Activated gamma-delta T cell treated with Interleukin-2 at 50 U/mL for 16 hours (primary cell): ENCODE measurements around the gene AS3MT.
"Not testable (repeated sequence)": the region's sequence is repeated elsewhere in the genome, so short reads cannot be mapped to it uniquely, and the experiment has no call there.

Source experiments
- DNase-seq: peaks from one replicate; pipeline ENCODE4 v3.0.0-alpha.2; 2020

AS3MT gene

GRCh38 chr10:102923601-102924000, 54.3 kb downstream of the AS3MT start:
- DNase-seq: no peak

- DNase-seq: no peak
Observed at GRCh38 chr10:102926842-102927241, 57.6 kb downstream of the AS3MT start.

- DNase-seq: no peak
Observed at GRCh38 chr10:102927311-102928010, 58.2 kb downstream of the AS3MT start.

GRCh38 chr10:102928442-102928841, 59.2 kb downstream of the AS3MT start:
- not testable (repeated sequence) for DNase-seq

- DNase-seq: no peak
Observed at GRCh38 chr10:102930720-102931119, 61.5 kb downstream of the AS3MT start.

GRCh38 chr10:102931643-102932042, 62.4 kb downstream of the AS3MT start:
- no peak for DNase-seq

GRCh38 chr10:102935505-102935904, 66.2 kb downstream of the AS3MT start:
- DNase-seq: no peak

- no peak for DNase-seq
Observed at GRCh38 chr10:102935939-102936605, 66.8 kb downstream of the AS3MT start.

- no peak for DNase-seq
Observed at GRCh38 chr10:102941401-102941800, 72.1 kb downstream of the AS3MT start.

- no peak for DNase-seq
Observed at GRCh38 chr10:102945449-102945848, 76.2 kb downstream of the AS3MT start.

- DNase-seq: no peak
Observed at GRCh38 chr10:102945962-102946361, 76.7 kb downstream of the AS3MT start.

DNA sequence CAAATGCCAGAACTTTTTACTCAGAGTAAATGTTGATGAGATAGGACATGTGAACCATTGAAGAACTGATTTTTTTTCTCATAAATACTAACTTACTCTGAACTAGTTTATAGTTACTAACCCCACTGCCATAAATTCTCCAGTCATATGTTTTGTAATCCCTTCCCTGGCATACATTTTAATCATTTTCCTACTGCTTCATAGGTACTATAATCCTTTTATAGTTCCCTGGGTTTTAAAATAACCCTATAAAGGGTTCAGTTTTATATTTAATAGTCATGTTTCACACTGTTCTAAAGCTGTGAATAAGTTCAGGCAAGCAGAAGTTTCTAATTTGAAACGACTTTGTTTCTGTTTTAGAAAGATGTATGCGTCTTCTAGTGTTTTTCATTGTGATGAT, 77.7 kb downstream of the AS3MT start:
- no peak for DNase-seq

DNA sequence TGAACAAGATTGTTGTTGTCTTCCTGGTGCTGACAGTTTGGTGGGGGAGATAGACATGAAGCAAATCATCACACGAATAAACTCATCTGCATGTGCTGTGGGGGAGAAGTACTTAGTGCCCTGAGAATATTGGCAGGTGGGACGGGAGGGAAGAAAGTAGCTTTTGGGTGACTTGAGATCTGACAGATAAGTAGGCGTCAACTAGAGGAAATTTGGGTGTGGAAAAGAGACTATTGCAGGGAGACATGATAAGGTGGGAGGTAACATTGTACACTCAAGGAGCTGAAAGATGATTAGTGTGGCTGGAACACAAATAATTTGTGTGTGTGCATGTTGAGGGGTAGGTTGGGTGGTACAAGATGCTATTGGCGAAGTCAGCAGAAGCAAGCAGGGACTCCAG, 78.9 kb downstream of the AS3MT start:
- DNase-seq: no peak

DNA sequence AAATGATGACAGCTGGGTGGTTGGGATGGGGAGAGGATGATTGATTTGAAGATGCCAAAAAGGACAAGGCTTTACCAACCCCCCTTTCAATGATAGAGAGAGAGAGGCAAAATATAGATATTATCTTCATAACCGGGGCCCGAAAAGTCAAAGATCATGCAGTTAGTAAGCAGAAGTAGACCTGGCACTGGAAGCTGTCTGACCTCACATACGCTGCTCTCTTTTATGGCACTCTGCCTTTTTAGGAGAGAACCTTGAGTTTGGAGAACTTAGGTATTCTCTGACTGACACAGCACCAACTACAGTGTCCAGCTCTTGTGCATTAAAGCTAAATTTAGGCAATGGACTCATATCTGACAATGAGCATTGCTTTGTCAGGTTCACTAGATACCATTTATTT, 79.5 kb downstream of the AS3MT start:
- no peak for DNase-seq

DNA sequence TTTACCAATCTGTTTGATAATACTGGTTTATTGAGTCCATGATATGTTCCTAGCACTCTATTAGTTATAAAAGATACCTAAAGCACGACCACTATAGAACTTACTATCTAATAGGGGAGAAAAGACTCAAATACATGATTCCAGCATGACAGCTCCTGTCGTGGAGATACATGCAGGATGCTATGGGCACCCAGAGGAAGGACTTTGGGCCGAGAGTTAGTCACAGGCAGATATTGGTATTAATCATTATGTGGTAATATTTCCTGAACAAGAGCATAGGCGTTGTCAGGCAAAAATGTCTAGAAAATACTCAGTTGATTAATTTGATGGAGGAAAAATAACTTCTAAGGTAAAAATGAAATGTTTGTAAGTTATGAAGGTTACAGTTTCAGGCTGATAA, 80.6 kb downstream of the AS3MT start:
- DNase-seq: no peak

DNA sequence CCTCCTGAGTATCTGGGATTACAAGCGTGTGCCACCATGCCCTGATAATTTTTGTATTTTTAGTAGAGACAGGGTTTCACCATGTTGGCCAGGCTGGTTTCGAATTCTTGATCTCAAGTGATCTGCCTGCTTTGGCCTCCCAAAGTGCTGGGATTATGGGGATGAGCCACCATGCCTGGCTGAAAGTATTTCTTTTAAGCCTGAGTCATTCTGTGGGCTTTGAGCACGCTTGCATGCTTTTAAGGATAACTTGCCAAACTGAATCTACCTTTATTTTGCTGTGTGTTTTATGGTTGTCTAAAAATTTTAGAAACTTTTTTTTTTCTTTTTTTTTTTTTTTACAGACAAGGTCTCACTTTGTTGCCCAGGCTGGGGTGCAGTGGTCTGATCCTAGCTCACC, 82.0 kb downstream of the AS3MT start:
- DNase-seq: no peak
